Activated T-cell treated with anti-CD3 and anti-CD28 coated beads for 48 hours (primary cell): ENCODE results near the gene PLN.

Experiments
- DNase-seq: peaks from one replicate; pipeline ENCODE4 v3.0.0-alpha.2; 2020; ENCODE audit warnings: low read depth

PLN gene

DNA sequence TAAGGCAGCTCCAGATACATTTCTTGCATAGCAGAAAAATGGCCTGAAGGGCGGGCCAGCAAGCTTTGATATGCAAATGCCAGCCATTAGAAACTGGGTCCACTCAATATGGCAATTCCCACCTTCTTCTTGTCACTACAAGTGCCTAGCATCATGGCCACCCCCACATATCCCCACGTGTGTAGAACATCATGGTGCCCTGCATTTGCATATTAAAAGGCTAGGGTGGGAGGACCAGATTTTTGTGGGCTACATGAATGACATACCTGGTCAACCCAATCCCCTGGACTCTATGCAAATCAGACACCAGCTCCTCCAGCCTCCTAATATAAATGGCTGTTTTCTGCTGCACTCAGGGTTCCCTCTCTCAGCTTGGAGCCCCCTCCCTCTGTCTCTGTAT, 31.7 kb downstream of the PLN start:
- no peak for DNase-seq

DNA sequence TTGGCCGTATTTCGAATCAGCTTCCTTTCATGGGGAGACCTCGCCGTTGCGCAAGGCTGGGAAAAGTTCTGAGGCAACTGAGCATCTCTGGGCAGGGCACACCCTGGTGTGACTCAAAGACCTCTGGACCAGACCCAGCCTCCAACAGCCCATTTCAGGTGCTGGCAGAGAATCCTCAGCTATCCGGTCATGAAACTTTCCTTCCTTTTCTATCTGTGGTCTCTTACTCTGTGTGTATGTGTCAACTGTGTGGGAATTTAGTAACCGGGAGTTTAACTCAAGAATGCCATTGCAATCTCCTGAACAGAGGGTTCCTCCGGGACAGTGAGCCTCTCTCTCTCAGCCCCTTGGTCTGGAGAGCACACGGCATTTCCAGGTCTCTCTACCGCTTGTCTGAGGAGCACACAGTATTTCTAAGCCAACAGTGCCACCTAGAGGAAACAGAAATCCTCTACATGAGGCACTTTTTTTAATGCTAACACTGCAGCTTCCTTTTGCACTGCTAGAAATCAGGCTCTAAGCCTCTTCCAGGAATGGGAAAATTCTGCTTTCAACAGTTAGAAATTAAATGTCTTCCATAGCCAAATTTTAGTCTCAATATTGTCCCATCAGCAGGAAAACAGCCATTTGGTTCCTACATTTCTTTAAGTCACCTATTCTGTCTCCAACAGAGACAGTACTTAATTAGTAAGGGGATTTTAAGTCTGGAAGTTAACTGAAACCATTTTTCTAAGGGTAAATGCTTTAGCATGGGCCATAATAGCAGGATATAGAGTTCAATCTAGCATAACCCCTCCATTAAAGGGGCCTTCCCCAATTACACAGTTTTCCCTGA, 32.7 kb downstream of the PLN start:
- no peak for DNase-seq

DNA sequence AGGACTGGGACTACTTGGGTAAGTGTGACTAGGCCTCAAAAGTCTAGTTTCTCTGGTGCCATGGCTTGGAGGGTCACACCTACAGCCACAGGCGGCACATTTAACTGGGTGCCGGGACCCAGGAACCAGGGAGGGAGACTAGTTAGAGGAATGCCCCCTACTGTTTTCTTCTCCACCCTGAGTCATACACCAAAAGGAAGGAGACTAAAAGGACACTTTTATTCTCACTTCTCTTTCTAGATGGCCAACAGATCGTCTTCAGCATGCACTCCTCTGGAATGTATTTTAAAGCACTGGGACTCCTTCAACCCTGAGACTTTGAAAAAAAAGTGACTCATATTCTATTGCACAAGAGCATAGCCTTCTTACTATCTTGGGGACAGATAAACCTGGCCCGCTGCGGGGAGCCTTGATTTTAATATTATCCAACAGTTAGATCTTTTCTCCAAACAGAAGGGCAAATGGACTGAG, 33.4 kb downstream of the PLN start:
- DNase-seq: no peak

DNA sequence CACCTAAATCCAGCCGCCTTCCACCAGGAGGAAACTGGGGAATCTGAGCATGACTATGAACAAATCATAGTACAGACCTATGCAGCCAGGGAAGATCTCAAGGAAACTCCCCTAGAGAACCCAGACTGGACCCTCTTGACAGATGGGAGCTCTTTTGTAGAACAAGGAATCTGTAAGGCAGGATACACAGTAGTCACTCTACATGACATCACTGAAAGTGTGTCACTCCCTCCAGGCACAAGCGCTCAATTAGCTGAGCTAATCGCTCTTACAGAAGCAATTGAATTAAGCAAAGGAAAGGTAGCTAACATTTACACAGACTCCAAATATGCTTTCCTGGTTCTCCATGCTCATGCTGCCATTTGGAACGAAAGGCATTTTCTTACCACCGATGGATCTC, 36.8 kb downstream of the PLN start:
- no peak for DNase-seq

DNA sequence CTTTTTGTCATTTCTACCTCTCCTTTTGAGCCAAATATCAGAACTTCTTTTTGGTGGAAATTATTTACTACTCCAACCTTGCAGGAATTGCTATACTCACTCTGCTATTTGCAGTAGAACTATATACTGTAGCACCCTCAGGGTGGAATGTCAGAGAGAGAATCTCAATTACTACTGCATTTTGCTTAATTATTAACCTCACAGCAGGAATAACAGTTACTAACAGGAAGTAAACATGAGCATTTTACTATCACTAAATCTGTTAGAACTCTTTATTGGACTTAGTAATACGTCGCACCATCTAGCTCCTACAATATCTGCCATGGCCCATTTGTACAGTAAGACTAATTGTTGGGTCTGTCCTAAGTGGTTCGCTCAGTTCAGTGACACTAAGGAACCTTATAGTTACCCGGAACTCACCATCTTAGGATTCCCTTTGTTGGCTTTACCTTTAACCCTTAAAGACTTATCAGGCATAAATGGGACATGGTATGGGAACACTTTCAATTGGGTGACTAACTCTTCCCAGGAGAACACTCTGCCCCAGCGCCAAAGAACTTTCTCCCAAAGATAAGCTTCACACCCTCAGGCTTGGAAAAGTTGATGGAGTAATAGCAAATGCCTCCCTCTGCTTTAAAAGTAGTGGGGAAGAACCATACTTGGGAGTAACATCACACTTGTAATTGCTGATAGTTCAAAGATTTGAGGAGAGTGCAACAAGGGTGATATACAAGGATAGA, 38.8 kb downstream of the PLN start:
- no peak for DNase-seq

DNA sequence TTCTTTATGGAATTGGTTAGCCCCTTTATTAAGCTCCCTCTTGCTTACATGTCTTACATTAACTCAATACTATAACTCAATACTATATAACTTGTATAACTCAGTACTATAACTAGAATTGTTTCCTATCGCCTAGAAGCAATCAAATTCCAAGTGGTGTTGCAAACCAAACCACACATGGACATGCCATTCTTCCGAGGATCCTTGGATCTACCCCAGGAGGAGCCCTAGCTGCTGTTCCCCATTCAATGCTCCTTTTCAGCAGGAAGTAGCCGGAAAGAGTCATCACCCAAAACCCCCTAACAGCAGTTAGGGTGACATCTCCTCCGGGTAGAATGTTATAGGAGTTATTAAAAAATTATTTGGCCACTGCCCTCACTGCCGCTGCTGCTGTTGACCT, 40.5 kb downstream of the PLN start:
- no peak for DNase-seq

DNA sequence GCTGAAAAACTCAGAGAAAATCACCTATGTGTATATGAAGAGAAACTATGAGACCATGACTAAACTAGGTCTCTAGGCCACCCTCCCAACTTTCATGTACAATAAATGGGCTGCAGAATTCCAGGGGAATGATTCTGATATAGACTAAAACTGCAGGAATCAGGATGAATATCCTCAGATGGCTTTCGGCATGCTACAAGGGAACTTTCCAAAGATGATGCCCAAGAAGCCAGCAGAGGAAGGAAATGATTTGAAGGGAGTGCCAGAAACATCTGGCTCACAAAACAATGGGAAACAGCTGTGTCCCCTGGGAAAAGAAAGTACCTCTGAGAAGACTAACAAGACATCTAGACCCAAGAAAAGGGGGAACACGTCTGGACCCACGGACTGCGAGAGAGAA, 41.1 kb downstream of the PLN start:
- DNase-seq: no peak

DNA sequence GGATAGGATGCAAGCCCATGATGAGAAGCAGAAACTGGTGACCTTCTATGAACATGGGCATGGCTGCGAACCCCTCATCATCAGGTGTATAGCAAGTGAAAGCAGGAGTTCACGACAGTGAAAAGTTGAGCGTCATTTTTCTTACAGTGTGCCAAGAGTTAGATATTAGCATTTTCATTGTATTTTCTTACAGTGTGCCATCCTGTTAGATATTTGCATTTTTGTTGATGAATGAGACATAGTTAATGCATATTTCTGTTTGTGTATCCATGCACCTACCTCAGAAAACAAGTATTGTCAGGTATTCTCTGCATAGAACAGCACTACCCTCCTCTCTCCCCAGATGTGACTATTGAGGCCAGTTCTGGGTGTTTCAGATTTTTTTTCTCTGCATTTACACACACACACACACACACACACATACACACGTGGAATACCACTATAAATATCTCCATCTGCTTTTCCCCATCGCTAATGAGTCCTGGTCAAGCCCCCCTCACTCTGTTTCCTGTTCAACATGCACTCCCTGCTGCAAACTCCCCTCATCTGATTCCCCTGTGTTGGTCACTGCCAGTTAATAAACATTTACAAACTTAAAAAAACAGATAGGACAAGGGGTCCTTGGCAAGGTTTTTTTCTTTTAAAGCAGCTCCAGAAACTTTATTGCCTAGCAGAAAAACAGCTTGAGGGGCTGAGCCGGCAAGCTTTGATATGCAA, 41.7 kb downstream of the PLN start:
- no peak for DNase-seq

DNA sequence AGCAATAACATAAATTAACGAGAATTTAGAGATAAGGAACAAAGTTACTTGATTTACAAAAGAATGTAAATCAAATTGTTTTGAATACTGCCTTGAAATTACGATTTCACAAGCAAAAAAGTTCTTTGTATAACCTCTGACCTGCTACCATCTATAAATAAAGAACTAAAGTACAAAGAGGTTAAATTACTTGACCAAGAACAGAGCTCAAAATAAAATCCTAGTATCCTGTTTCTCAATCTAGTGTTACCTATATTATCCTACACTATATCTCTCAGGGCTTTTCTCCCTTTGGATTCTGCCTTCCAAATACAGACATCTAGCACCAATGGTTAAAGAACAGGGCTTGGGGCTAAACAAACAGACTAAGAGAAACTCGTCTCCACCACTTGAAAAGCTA, 43.8 kb downstream of the PLN start:
- no peak for DNase-seq

DNA sequence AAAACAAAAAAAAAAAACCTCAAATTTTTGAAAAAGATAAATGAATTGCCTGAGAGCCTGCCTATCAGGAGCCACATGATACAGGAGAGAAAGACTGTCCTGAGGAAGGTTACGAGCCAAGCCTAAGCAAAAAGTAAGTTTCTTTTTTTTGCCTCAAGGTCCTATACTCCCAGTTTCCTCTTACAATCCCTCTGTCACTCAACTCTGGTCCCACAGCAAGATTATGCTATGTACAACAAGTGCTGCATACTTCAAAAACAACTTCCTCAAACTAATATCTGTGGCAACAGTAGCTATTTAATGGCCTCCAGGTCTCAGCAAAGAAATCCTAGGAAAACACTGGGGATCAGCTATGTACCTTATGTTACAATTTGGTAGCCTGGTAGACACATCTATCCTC, 46.8 kb downstream of the PLN start:
- no peak for DNase-seq

DNA sequence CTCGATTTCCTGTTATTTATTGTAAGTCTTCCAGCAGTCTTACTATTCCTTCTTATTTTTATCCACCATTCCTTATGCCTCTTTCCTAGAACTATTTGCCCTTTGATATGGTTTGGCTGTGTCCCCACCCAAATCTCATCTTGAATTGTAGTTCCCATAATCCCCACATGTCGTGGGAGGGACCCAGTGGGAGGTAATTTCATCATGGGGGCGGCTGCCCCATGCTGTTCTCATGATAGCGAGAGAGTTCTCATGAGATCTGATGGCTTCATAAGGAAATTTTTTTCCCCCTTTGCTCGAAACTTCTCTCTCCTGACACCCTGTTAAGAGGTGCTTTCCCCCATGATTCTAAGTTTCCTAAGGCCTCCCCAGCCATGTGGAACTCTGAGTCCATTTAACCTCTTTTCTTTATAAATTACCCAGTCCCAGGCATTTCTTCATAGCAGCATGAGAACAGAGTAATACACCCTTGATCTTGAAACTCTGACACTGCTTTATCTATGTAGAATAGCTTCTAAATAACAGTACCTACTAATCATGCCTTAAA, 48.8 kb downstream of the PLN start:
- no peak for DNase-seq

DNA sequence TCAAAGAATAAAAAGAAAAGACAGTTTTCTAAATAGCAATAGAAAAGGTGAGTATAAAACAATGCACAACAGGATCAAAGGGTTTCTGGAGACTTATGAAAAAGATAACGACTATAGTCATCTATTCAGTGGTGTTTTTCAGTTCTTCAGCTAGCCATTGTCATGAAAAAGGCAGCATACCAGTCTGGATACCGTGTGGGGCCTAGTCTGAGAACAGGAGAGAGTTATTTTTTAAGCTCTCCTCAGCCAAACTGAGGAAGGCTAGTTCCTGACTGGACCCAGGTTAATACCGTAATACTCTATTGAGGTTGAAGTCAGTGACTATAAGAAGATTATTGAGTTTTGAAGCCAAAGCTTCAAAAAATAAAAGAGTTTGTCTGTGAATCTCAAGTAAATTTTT, 49.5 kb downstream of the PLN start:
- DNase-seq: no peak

DNA sequence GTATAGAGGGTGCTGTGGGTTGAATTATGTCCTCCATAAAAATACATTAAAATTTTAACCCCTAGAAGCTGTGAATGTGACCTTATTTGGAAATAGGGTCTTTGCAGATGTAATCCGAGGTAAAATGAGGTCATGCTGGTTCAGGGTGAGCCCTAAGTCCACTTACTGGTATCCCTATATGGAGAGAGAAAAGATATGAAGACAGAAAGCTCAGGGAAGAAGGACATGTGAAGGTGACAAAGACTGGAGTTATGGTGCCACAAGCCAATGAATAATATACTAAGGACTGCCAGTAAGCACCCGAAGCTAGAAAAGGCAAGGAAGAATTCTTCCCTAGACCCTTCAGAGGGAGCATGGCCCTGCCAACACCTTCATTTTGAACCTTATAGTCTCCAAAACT, 50.2 kb downstream of the PLN start:
- DNase-seq: no peak

DNA sequence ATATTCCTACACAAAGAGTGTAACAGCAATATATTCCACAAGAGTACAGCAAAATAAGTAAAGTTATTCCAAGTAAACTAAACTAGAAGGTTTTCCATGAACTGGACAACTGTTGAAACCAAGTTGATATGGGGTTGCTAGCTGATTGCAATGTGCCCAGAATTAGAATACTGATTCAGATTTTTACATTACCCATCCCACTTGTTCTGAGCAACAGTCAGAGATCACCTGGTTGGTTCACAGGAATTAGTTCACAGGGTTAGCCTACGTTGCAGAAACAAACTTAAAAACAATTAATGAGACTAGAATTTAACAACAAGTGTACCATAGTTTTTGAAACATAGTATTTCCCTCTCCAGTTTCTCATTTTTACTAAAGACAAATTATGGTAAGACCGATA, 54.2 kb downstream of the PLN start:
- DNase-seq: no peak

DNA sequence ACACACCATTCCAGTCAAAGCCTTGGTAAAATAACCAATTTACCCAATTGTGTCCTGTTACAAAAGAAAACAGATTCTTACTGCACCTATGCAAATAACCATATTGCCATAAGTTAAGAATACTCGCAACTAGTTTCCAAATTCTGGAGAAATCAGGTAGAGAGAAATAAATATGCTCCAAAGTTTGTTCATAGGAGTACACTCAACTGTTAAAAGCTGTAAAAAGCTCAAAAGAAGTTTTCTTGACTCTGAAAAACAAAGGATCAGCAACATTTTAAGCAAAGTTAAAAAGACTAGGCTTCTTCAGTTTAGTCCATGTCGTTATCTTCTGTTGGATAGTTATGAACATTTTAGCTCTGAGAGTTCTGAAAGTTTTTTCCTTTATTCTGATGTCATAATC, 55.3 kb downstream of the PLN start:
- no peak for DNase-seq

DNA sequence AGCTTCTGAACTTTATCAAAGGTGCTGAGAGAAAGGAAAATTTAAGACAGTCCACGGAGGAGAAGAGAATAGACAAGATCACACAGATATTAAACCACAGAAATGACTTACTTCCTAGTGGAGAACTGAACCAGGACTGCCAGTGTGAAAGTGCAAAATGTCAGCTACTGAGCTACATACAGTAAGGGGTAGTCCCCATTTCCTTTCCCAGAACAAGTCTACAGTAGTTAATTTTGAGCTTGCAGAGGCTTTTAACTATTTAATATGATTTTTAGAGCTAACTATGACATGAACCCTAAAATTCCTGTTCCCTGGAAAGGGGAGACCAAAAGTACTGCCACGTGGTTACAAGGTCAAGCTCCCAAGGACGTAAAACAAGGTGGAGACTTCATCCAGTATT, 58.2 kb downstream of the PLN start:
- DNase-seq: no peak

DNA sequence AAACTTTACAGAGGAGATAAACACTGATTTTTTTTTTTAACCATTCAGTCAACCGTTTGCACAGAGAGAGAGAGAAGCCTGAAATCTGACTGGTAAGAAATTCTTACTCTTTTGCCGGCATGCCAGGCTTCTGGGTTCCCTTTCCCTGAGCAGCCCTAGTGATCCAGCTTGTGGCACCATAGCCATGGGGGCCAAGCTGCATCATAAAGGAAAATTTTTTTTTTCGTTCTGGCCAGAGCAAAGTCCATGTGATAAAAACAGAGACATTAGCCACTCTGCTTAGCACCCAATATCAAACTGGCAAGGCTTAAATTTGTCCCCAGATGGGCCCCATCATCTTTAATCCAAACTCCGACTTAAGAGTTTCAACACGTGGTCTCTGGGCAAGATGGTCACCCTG, 58.8 kb downstream of the PLN start:
- no peak for DNase-seq
